ACC112 (cell line): Measurements from ENCODE around the gene RPAP2.
"Not testable (repeated sequence)": the region's sequence is repeated elsewhere in the genome, so short reads cannot be mapped to it uniquely, and the experiment has no call there.

Experiments
- H2AFZ ChIP-seq: fragments of 200-600 bp; sonication (generic); one replicate; pipeline ENCODE4 v1.6.0; 2017; ENCODE audit warnings: antibody characterized with exemption, low read length; ENCODE audit not compliant: unreplicated experiment
- H3K27ac ChIP-seq: fragments of 200-600 bp; sonication (generic); 2 replicates; pipeline ENCODE4 v1.5.1; 2014; ENCODE audit warnings: low read depth, mild to moderate bottlenecking, antibody characterized with exemption, low read length, moderate library complexity
- H3K27me3 ChIP-seq: fragments of 200-600 bp; sonication (generic); 2 replicates; pipeline ENCODE4 v1.6.1; 2014; ENCODE audit warnings: mild to moderate bottlenecking, antibody characterized with exemption, low read length, moderate library complexity, mixed read lengths; ENCODE audit not compliant: insufficient read depth
- H3K36me3 ChIP-seq: fragments of 200-600 bp; sonication (generic); 2 replicates; pipeline ENCODE4 v1.6.1; 2016; ENCODE audit warnings: mild to moderate bottlenecking, antibody characterized with exemption, low read length, moderate library complexity, mixed read lengths; ENCODE audit not compliant: insufficient read depth
- H3K4me1 ChIP-seq: fragments of 200-600 bp; sonication (generic); one replicate; pipeline ENCODE4 v1.6.1; 2016; ENCODE audit warnings: low read length, mixed read lengths; ENCODE audit not compliant: insufficient read depth, unreplicated experiment, control insufficient read depth
- H3K4me3 ChIP-seq: fragments of 200-600 bp; sonication (generic); 2 replicates; pipeline ENCODE4 v1.5.1; 2014; ENCODE audit warnings: mild to moderate bottlenecking, low read depth, low read length
- H3K79me2 ChIP-seq: fragments of 200-600 bp; sonication (generic); one replicate; pipeline ENCODE4 v1.6.0; 2016; ENCODE audit warnings: low read length; ENCODE audit not compliant: control insufficient read depth, unreplicated experiment, insufficient read depth

RPAP2 gene

GRCh38 chr1:92352856-92353255, 54.0 kb downstream of the RPAP2 start:
- Histone ChIP-seq H3K4me3 (no peak overlapping the region), H3K4me1 (peaks cover 3% of the 10 kb centered on the region)

GRCh38 chr1:92354259-92354658, 55.4 kb downstream of the RPAP2 start:
- Histone ChIP-seq H2AFZ (no peak overlapping the region), H3K79me2 (no peaks in the 10 kb centered on the region), H3K4me3 (no peak overlapping the region), H3K27ac (no peak overlapping the region), H3K27me3 (no peaks in the 10 kb centered on the region), H3K4me1 (peaks cover 9% of the 10 kb centered on the region), H3K36me3 (peaks cover 27% of the 10 kb centered on the region)

More at GRCh38 chr1:92352856-92353255, 54.0 kb downstream of the RPAP2 start:
- H3K36me3 ChIP-seq: peaks cover 19% of the 10 kb centered on the region
- no peaks in the 10 kb centered on the region for H3K79me2 ChIP-seq
- H2AFZ ChIP-seq: no peak overlapping the region
- no peaks in the 10 kb centered on the region for H3K27me3 ChIP-seq
- H3K27ac ChIP-seq: no peak overlapping the region

GRCh38 chr1:92356956-92357355, 58.1 kb downstream of the RPAP2 start:
- no peak overlapping the region for H3K27ac ChIP-seq
- no peak overlapping the region for H2AFZ ChIP-seq
- H3K27me3 ChIP-seq: no peaks in the 10 kb centered on the region
- no peaks in the 10 kb centered on the region for H3K79me2 ChIP-seq
- peaks cover 13% of the 10 kb centered on the region for H3K4me1 ChIP-seq
- peaks cover 19% of the 10 kb centered on the region for H3K36me3 ChIP-seq
- no peak overlapping the region for H3K4me3 ChIP-seq

GRCh38 chr1:92359382-92359781, 60.5 kb downstream of the RPAP2 start:
- peaks cover 13% of the 10 kb centered on the region for H3K4me1 ChIP-seq
- H3K27ac ChIP-seq, H3K4me3 ChIP-seq, H3K36me3 ChIP-seq, H2AFZ ChIP-seq, H3K79me2 ChIP-seq, H3K27me3 ChIP-seq: not testable (repeated sequence)

GRCh38 chr1:92359986-92360385, 61.1 kb downstream of the RPAP2 start:
- H3K4me1 ChIP-seq: peaks cover 13% of the 10 kb centered on the region
- no peaks in the 10 kb centered on the region for H3K79me2 ChIP-seq
- peaks cover 8% of the 10 kb centered on the region; the same call in 1 of the 2 replicates for H3K36me3 ChIP-seq
- H3K27ac ChIP-seq: no peak overlapping the region
- H3K27me3 ChIP-seq: no peaks in the 10 kb centered on the region
- no peak overlapping the region for H3K4me3 ChIP-seq
- no peak overlapping the region for H2AFZ ChIP-seq

GRCh38 chr1:92362970-92363369, 64.1 kb downstream of the RPAP2 start:
- no peak overlapping the region for H2AFZ ChIP-seq
- H3K4me1 ChIP-seq: peaks cover 10% of the 10 kb centered on the region
- peaks cover 8% of the 10 kb centered on the region; the same call in 1 of the 2 replicates for H3K36me3 ChIP-seq
- no peaks in the 10 kb centered on the region for H3K27me3 ChIP-seq
- no peak overlapping the region for H3K27ac ChIP-seq
- no peak overlapping the region for H3K4me3 ChIP-seq
- H3K79me2 ChIP-seq: no peaks in the 10 kb centered on the region

GRCh38 chr1:92363401-92363800, 64.5 kb downstream of the RPAP2 start:
- Histone ChIP-seq H2AFZ (no peak overlapping the region), H3K27me3 (no peaks in the 10 kb centered on the region), H3K27ac (no peak overlapping the region), H3K4me1 (peaks cover 10% of the 10 kb centered on the region), H3K36me3 (peaks cover 6% of the 10 kb centered on the region; the same call in 1 of the 2 replicates), H3K79me2 (no peaks in the 10 kb centered on the region), H3K4me3 (no peak overlapping the region)

GRCh38 chr1:92365378-92366039, 66.7 kb downstream of the RPAP2 start:
- H2AFZ ChIP-seq: no peak overlapping the region
- no peak overlapping the region for H3K4me3 ChIP-seq
- no peaks in the 10 kb centered on the region for H3K79me2 ChIP-seq
- no peaks in the 10 kb centered on the region for H3K27me3 ChIP-seq
- H3K36me3 ChIP-seq: no peaks in the 10 kb centered on the region
- H3K27ac ChIP-seq: no peak overlapping the region
- no peaks in the 10 kb centered on the region for H3K4me1 ChIP-seq

- no peak overlapping the region for H2AFZ ChIP-seq
- no peaks in the 10 kb centered on the region for H3K36me3 ChIP-seq
- H3K79me2 ChIP-seq: no peaks in the 10 kb centered on the region
- no peaks in the 10 kb centered on the region for H3K4me1 ChIP-seq
- H3K27me3 ChIP-seq: no peaks in the 10 kb centered on the region
- H3K27ac ChIP-seq: no peak overlapping the region
- no peak overlapping the region for H3K4me3 ChIP-seq
Measured at GRCh38 chr1:92366040-92366395, 67.2 kb downstream of the RPAP2 start.

GRCh38 chr1:92367496-92367895, 68.6 kb downstream of the RPAP2 start:
- Histone ChIP-seq H3K4me1 (no peaks in the 10 kb centered on the region), H3K4me3 (no peak overlapping the region)

GRCh38 chr1:92372164-92372563, 73.3 kb downstream of the RPAP2 start:
- H2AFZ ChIP-seq: no peak overlapping the region
- H3K27me3 ChIP-seq: no peaks in the 10 kb centered on the region
- no peaks in the 10 kb centered on the region for H3K4me1 ChIP-seq
- H3K4me3 ChIP-seq: no peak overlapping the region
- no peak overlapping the region for H3K27ac ChIP-seq
- H3K36me3 ChIP-seq: no peaks in the 10 kb centered on the region
- no peaks in the 10 kb centered on the region for H3K79me2 ChIP-seq

More at GRCh38 chr1:92367496-92367895, 68.6 kb downstream of the RPAP2 start:
- H3K27ac ChIP-seq: no peak overlapping the region
- no peaks in the 10 kb centered on the region for H3K27me3 ChIP-seq
- H3K79me2 ChIP-seq: no peaks in the 10 kb centered on the region
- H3K36me3 ChIP-seq: no peaks in the 10 kb centered on the region
- H2AFZ ChIP-seq: no peak overlapping the region
